ENCODE measurements around the gene RFX5. TPM values are rescaled to one million over a fixed set of nuclear protein-coding genes. Genes with fewer than 3 reads are reported as not detected.

RFX5 gene
- total and polyA plus RNA-seq, 9 of the 15 experiments (the other 6 are each of a cell fraction or from before 2014, with no cell fraction given): 3.8 to 48.2 (median 32.2) TPM

DNA sequence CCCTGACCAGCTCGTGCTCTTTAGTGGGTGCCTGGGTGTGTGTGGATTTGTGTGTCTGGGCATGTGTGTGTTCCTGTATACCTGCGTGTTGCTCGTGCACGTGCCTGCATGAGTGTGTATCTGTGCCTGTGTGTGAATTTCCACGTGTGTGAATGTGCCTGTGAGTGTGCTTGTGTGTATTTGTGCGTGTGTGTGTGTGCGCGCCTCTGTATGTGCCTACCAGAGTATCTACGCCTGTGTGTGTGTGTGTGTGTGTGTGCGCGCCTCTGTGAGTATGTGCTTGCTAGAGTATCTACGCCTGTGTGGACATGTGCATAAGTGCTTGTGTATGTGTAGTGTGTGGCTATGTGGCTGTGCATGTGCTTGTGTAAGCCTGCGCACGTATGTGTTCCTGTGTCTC lies 26.1 kb upstream of the RFX5 start:
- Histone ChIP-seq H3K27me3 (ENCODE audit: control insufficient read depth in 2 of 2, insufficient read depth in 2 of 2, low read length in 2 of 2) (no peaks in the 10 kb centered on the region), H3K9me3 (replicated peaks; ENCODE audit: control insufficient read depth, insufficient read depth, low read depth, low read length) (no peaks in the 10 kb centered on the region), H3K9ac (ENCODE audit: insufficient read depth in 1 of 2, low read depth in 2 of 2, low read length in 2 of 2) (peak overlapping the region in 1 of 2 experiments; percentile 47; a peak in 1 of 4 replicates), H3K4me2 (ENCODE audit: insufficient read depth, low read length) (peak overlapping the region; percentile 92; the same call in 1 of the 2 replicates), H2AFZ (ENCODE audit: low read depth, low read length) (peak overlapping the region; percentile 16), H4K20me1 (replicated peaks; ENCODE audit: control insufficient read depth, insufficient read depth, low read length) (no peaks in the 10 kb centered on the region), H3K79me2 (ENCODE audit: control insufficient read depth, insufficient read depth, low read length) (peaks cover 16% of the 10 kb centered on the region), H3K4me1 (replicated peaks in 1 of 2; ENCODE audit: control insufficient read depth in 2 of 2, insufficient read depth in 2 of 2, low read length in 2 of 2) (peaks cover 32 to 48% of the 10 kb centered on the region in 2 experiments), H3K36me3 (ENCODE audit: control insufficient read depth, insufficient read depth, low read length) (peaks cover 2% of the 10 kb centered on the region; the same call in 1 of the 3 replicates), H3K27ac (ENCODE audit: extremely low read depth, low read depth, low read length) (no peak overlapping the region), H3K4me3 (no peak overlapping the region), H3K9me1 (ENCODE audit: control insufficient read depth, insufficient read depth, low read length) (no peaks in the 10 kb centered on the region)
- no peak for DNase-seq (ENCODE audit: extremely low read depth in 1 of 4, low spot score in 3 of 4)
- ATAC-seq: no peak
- ChIA-PET CTCF (ENCODE audit: low intra/inter-chr PET ratio) (no interaction called here), POLR2A (interaction anchor here (0.7 to 1.5 kb wide), 3 partner anchors 16 to 119 kb away, joined by 3 to 4 read pairs (median 3); partner anchors contain the start of gene PSMD4)
- BruUV-seq (replicated peaks): no TSS peak
- in situ Hi-C loops (cut with MboI) (no loop called here), intact Hi-C loops (cut with micrococcal nuclease) (no loop called here)
- 92% methylated on average over 11 of the region's 14 CpGs for WGBS (ENCODE audit: insufficient coverage, low coverage, missing lambda C conversion rate)
- TF ChIP-seq, protein P1, sequence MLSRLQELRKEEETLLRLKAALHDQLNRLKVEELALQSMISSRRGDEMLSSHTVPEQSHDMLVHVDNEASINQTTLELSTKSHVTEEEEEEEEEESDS (CRISPR knock-in tag; IDR thresholded peaks at IDR 0.05): no peak
- TF ChIP-seq, protein P2, sequence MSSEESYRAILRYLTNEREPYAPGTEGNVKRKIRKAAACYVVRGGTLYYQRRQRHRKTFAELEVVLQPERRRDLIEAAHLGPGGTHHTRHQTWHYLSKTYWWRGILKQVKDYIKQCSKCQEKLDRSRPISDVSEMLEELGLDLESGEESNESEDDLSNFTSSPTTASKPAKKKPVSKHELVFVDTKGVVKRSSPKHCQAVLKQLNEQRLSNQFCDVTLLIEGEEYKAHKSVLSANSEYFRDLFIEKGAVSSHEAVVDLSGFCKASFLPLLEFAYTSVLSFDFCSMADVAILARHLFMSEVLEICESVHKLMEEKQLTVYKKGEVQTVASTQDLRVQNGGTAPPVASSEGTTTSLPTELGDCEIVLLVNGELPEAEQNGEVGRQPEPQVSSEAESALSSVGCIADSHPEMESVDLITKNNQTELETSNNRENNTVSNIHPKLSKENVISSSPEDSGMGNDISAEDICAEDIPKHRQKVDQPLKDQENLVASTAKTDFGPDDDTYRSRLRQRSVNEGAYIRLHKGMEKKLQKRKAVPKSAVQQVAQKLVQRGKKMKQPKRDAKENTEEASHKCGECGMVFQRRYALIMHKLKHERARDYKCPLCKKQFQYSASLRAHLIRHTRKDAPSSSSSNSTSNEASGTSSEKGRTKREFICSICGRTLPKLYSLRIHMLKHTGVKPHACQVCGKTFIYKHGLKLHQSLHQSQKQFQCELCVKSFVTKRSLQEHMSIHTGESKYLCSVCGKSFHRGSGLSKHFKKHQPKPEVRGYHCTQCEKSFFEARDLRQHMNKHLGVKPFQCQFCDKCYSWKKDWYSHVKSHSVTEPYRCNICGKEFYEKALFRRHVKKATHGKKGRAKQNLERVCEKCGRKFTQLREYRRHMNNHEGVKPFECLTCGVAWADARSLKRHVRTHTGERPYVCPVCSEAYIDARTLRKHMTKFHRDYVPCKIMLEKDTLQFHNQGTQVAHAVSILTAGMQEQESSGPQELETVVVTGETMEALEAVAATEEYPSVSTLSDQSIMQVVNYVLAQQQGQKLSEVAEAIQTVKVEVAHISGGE (CRISPR knock-in tag; IDR thresholded peaks at IDR 0.05): 0 out of 6 replicates have a peak, but pooled peaks of 1 of the 3 experiments have one; percentile 21
- TF ChIP-seq, protein P3, sequence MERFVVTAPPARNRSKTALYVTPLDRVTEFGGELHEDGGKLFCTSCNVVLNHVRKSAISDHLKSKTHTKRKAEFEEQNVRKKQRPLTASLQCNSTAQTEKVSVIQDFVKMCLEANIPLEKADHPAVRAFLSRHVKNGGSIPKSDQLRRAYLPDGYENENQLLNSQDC (CRISPR knock-in tag; IDR thresholded peaks at IDR 0.05): no peak
- TF ChIP-seq, protein P4, sequence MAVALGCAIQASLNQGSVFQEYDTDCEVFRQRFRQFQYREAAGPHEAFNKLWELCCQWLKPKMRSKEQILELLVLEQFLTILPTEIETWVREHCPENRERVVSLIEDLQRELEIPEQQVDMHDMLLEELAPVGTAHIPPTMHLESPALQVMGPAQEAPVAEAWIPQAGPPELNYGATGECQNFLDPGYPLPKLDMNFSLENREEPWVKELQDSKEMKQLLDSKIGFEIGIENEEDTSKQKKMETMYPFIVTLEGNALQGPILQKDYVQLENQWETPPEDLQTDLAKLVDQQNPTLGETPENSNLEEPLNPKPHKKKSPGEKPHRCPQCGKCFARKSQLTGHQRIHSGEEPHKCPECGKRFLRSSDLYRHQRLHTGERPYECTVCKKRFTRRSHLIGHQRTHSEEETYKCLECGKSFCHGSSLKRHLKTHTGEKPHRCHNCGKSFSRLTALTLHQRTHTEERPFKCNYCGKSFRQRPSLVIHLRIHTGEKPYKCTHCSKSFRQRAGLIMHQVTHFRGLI (CRISPR knock-in tag; IDR thresholded peaks at IDR 0.05): no peak
- TF ChIP-seq HLTF (IDR thresholded peaks at IDR 0.05): 0 out of 2 replicates have a peak, but pooled peaks have one; percentile 41
- TF ChIP-seq PML (IDR thresholded peaks at IDR 0.05; ENCODE audit: low read length): no peak
- TF ChIP-seq RBM25 (IDR thresholded peaks at IDR 0.05; ENCODE audit: low read depth, low read length, severe bottlenecking): no peak
- TF ChIP-seq LARP7 (IDR thresholded peaks at IDR 0.05): peak; percentile 52; the same call in 1 of the 2 replicates
- 0 out of 4 replicates have a peak, but pooled peaks of 1 of the 2 experiments have one; percentile 23 for TF ChIP-seq HDAC1 (IDR thresholded peaks at IDR 0.05)
- no peak for TF ChIP-seq HNRNPL (IDR thresholded peaks at IDR 0.05; ENCODE audit: low read depth, low read length)
- no peak for TF ChIP-seq RBBP5 (IDR thresholded peaks at IDR 0.05; ENCODE audit: borderline replicate concordance, insufficient read depth, low read length, poor library complexity, severe bottlenecking)
- TF ChIP-seq SMARCA5 (IDR thresholded peaks at IDR 0.05): 0 out of 2 replicates have a peak, but pooled peaks have one; percentile 29
- peak; percentile 32 for FAIRE-seq

Measured in K562 (cell line).